ENCODE results near the gene SLIT3.
"Not testable (repeated sequence)": the region's sequence is repeated elsewhere in the genome, so short reads cannot be mapped to it uniquely, and the experiment has no call there.

SLIT3 gene

DNA sequence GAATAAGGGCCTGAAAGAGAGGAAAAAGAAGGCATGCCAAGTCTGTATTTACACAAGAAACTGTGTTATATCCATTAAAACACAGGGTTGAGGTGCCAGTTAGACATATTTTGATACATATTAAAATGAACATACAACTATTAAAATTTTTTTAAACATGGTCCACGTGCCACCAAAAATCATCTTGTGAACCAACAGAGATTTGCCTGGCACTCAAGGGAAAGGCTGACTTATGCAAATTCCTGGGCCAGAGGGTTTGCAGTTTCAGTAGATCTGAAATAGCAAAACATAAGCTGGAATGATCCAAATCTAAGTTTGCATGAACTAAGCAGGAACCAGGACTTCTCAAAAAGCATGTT lies 168.7 kb downstream of the SLIT3 start:
- DNase-seq: no peak

DNA sequence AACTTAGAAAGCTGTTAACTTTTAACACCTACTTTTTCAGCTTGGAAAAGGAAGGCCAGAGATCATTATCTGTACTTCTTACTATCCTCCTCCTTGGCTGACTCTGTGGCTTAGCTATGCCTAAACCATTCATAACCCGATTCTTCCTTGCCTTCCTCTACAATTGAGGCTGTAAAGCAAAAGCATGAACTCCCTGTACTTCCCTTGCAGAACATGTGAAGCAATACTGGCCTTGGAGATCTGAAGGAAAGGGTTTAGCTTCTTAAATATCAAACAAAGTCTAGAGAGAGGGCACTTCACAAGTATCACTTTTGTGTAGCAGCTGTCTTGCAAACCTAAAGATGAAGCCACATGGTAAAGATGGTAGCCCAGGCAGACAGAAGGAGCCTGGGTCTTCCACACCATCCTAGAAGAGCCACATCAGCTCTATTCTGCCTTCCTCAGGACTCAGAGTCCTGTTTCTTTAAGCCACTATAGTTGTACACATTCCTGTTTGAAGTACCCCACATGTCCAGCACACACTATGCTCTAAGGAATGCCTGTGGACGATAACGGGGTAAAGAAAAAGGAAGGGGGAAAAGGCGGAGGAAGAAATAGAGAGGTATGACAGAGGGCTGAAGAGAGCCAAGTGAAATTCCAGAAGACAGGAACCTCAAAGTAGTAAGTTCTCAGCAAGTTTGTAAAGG lies 169.2 kb downstream of the SLIT3 start:
- DNase-seq: no peak

DNA sequence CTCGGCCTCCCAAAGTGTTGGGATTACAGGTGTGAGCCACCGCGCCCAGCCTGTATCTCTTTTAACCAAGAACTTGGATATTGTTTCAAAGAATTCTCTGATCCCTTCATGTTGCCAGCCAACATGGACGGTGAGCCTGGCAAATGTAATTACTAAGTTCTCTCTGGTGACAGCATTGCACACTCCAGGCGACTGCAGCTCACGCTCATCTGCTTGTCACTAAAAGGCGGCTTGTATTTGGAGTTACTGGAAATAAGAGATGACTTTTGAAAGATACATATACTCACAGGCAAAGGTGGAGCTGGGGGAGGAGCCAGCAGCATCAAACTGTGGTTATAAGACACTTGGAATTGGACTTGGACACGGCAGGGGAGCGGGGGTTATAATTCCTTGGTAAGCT lies 172.3 kb downstream of the SLIT3 start:
- DNase-seq: no peak

DNA sequence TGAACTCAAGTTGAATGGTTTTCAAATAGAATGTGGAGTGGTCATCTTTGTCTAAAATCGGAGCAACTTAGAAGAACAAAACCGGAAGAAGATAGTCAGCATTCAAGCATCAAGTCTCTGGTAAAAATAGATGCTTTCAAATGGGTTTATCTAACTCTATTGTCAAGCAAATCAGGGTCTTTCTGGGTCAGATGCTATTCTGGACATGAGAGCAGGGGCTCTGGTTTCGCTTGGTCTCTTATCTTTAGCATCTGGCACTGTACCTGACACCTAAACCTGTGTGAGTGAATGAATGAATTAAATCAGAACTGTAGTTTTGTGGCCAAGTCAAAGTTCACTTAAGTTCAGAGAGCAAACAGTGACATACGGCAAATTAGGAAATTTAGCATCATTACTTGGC lies 173.5 kb downstream of the SLIT3 start:
- no peak for DNase-seq

GRCh38 chr5:169126481-169127021 lies 174.4 kb downstream of the SLIT3 start:
- DNase-seq: no peak

- no peak for DNase-seq
Measured at GRCh38 chr5:169125571-169125970, 175.4 kb downstream of the SLIT3 start.

GRCh38 chr5:169122951-169123350 lies 178.0 kb downstream of the SLIT3 start:
- no peak for DNase-seq

DNA sequence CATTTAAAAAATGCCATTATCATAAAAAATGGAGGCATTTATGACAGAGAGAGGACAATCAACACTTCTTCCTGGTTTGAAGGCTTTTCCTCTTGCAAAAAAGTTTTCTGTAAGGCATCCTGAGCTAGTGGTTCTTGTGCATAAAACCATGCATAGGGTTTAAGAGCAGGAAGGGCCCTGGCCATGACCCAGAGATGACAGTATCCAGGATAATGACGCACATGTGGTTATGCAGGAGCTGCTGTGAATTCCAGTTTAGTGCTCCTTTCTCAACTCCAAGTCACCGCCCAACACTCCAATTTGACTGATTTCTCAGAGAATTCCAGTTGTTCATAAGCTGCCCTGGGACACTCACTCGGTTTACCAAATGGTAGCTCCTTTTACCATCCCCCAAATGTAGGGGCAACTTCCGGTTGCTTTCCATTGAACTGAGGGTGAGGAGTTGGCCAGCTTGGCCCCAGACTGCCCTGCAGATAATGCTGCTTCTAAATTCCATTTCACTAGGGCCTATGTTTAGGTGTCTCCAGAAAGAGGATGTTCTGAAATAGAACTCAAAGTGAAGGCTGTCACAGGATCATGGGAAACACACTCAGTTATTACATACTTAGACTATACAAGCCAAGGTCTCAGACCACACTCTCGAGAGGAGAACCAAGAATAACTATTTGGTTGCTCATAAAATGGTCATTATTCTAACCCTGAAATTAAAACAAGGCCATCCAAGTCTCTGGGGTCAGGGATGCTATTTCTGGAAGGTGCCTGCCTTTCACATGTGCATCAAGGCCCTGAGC lies 179.1 kb downstream of the SLIT3 start:
- no peak for DNase-seq

DNA sequence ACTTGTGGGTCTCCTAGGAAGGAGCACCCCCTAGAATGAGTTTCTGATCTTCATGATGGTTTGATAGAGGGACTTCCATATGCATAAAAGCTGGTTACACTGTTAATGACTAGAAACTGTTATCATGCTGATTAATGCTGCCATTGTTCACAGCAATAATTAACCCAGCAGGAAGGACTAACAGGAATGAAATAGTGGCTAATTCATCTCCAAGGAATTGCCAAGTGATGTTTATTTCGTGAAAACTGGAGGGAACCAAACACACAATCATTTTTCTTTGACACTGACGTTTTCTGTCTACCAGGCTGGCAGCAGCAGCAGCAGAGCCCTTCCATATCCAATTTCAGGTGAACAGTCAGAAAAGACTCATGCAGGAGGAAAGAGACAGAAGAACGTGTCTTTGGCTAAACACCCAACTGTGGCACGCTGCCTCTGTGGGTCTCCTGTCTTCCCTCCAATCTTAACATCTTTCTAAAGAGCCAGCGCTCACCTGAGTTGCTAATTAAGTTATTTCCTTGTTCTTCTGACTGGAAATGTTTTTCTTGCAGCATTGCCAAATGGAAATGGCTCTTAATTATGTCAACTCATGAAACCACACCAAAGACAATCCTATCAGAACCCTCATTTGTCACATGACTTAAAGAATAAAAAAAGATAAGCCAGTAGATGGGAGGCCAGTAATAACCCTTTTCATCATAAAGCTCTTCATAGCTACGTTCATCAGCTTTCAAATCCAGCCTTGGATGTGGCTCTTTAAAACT lies 181.5 kb downstream of the SLIT3 start:
- no peak for DNase-seq

GRCh38 chr5:169116961-169117461 lies 183.9 kb downstream of the SLIT3 start:
- DNase-seq: no peak

DNA sequence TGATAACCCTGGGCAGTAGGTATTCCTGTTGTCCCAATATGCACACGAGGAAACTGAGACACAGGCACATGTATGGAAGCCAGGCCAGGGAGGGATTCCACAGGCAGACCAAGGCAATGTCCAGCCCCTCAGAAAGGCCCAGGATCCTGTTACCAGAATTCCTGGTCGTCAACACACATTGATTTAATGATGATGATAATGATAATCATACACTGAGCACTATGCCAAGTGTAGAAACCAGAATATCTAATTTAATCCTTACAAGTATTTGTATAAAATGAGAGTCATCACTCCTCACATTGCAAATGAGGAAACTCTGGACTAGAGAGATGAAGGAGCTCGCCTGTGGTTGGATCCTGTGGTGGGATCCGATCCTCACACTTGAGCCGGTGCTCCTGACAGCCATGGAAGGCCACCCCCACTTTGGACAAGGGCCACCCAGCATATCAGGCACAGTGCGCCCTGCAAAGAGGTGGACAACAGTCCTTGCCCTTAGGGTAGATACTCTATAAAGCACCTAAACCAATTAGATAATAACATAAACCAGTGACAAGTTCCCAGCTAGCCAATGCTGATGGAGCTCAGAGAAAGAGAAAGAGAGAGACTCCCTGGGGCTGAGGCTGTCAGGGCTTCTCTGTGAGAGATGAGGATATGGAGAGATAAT lies 185.3 kb downstream of the SLIT3 start:
- DNase-seq: no peak

- DNase-seq: no peak
Measured at GRCh38 chr5:169114466-169115065, 186.4 kb downstream of the SLIT3 start.

- no peak for DNase-seq
Measured at GRCh38 chr5:169112016-169112415, 188.9 kb downstream of the SLIT3 start.

DNA sequence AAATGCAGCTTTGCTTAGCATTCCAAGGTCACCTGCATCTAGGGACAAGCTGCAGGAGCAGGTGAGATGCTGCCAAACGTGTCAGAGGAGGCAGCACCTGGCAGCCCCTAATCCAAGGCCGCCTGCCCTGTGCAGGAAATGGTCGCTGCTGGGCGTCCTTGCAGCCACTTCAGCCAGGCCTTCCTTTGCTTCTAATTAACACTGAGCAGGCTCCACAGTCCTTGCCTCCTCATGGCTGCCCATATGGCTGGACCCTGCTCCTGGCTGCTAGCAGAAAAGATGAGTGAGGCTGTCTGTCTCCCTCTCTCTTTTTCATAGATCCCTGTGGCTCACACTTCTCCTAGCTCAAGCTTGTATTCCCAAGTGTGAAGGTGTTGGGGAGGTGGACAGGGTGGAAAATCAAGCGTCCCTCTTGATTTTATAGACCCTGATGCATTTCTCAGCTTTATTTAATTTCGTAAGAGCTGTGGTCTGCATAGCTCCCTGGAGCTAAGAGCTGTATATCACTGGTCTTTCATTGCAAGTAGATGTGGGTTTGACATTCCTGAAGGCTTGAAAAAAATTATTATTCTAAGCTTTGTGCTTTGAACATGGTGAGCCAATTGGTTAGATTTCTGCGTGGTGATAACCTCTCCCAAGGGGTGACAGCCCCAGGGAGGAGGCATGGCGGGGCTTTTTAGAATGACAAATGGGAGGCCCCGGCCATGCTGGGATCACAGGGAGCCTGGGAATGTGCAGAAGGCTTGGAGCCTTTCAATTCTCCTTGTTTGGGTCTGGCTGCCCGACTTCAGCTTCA lies 193.8 kb downstream of the SLIT3 start:
- DNase-seq: no peak

- DNase-seq: not testable (repeated sequence)
Measured at GRCh38 chr5:169105582-169105981, 195.4 kb downstream of the SLIT3 start.

DNA sequence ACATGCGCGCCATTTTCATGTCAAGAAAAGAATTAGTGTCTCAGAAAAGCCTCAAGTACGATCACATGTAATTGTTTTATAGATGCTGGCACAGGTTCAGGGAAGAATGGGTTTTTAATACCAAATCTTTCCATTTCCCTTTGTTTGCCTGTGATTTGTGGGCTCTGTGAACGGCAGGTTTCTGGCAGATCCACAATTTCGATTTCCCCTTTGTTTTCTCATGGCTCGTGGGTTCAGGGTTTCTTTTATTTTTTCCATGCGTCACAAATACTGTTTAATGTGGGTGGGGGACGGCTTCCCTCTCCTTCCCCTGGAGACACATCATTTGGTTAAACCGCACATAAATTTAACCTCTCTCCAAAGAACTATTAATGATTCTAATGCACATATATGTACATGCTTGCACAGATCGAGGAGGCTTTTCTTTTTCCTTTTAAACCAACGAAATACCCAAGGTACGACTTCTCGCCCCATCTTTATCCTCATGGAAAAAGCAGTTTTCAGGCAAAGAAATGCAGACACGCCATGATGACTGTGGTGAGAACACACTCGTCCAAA lies 195.9 kb downstream of the SLIT3 start:
- no peak for DNase-seq

DNA sequence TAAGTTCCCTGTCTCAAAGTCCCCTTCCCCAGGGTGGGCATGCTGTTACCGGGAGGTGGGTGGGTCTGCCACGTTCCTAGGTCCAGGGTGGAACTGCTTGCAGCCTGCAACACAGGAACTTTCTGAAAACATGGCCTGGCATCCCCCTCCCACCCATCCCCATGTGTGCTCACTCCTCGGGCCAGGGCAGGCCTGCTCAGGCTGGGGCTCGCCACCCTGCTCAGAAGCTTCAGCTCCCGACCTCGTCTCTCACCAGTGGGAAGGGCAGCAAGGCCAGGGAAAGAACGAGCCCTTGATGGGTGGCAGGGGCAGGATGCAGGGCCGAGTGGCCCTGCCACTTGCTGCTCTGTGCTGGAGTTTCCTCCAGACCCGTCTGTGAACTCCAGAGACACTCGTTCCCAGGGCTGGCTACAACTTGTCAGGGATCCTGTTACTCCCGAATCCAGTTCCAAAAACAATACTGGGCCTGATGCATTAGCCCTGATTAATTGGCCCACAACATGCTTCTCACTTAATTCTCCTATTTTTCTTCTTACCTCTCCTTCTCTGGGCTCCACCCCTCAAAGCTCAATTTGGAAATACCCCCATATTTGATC lies 197.3 kb downstream of the SLIT3 start:
- DNase-seq: no peak

GRCh38 chr5:169101966-169102365 lies 199.0 kb downstream of the SLIT3 start:
- DNase-seq: no peak

DNA sequence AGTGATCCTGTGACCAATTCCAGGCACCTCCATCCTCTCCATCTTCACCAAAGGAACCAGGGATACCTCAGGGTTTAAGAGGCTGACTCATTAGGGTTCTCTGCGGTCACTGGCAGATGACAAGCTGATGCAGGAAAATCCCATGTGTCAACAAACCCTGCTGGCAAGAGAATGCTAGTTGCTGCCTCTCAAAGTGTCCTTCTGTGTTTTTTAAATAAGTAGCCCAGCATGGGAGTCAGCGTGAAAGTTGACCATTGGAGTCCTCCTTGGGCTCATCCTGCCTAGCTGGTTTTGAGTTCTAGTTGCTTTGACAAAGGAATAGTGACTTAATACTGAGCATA lies 200.2 kb downstream of the SLIT3 start:
- no peak for DNase-seq

- DNase-seq: no peak
Measured at GRCh38 chr5:169099801-169100734, 200.9 kb downstream of the SLIT3 start.
